ENCODE data around the gene OR2H2. TPM values are rescaled to one million over a fixed set of nuclear protein-coding genes. Genes with fewer than 3 reads are reported as not detected.

The OR2H2 gene
- not detected for total RNA-seq
- total RNA-seq, result 0 reads per million in 2 donors

DNA sequence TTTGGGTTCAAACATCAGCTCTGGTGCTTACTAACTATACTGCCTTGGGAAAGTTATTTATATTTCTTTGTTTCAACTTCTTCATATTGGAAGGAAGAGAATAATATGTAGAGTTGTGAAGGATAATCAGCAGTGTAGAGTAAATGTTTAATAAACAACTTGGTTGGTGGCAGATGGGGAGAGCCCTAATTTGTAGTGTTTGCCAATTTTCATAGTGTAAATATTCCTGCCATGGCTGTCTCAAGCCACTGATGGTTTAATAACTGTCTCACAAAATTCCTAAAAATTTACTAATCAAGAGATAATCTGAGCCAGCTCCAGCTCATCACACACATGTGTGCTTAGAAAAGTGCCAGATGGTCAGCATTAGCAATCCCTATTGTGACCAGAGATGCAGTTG lies at the start of gene OR2H2:
Gene OR2H2 (plus strand): TSS at position 301 of the 400 bp plus-strand sequence. CDS start 2,824 bp downstream, outside the sequence.
- H3K4me1 Mint-ChIP-seq, result peaks cover 7% of the 10 kb centered on the region
- peaks cover 59% of the 10 kb centered on the region for H3K27me3 Mint-ChIP-seq
- no peaks in the 10 kb centered on the region for H3K9me3 ChIP-seq (ENCODE audit: control insufficient read depth, low read length, poor library complexity, severe bottlenecking)
- DNase-seq (no peak), ATAC-seq (no peak)
- H3K4me3 Mint-ChIP-seq, result no peak within 1 kb of the TSS
- H3K36me3 Mint-ChIP-seq (ENCODE audit: low read depth), result peaks cover 3% of the 10 kb centered on the region
- no peak within 1 kb of the TSS for H3K27ac Mint-ChIP-seq

DNA sequence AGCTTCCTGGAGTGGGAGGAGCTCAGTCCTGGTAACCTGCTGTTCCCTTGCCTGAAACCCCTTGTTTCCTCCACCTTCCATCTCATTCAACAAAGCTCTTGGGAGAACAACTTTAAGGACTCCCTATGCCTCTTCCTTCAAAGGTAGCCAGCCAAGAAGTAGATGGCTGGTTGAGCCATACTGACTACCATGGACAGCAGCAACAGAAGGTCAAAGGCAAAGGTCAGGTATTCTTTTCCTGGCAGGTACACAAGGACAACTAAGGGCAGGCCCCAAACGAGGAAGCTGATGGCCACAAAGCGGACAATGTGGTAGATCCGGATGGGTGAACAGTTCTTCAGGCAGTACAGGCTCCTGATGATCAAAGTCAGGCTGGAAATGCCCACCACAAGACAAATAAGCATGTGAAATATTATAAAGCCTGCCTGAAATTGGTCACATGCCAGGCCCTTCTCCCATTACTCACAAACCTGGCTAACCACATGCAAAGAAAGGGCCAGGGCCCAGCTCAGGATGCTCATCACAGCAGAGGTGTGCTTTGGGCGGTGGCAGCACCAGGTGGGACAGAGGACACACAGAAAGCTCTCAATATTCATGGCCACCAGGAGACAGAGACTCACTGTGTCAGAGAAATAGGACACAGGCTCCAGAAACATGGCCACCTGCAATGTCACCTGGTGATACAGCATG lies 47.1 kb upstream of the OR2H2 start:
- Mint-ChIP-seq H3K4me1 (no peaks in the 10 kb centered on the region), H3K27me3 (peaks cover 35% of the 10 kb centered on the region), H3K27ac (no peak overlapping the region), H3K4me3 (no peak overlapping the region), H3K36me3 (ENCODE audit: low read depth) (no peaks in the 10 kb centered on the region)
- DNase-seq, result no peak
- no peaks in the 10 kb centered on the region for H3K9me3 ChIP-seq (ENCODE audit: control insufficient read depth, low read length, poor library complexity, severe bottlenecking)
- ATAC-seq, result no peak

DNA sequence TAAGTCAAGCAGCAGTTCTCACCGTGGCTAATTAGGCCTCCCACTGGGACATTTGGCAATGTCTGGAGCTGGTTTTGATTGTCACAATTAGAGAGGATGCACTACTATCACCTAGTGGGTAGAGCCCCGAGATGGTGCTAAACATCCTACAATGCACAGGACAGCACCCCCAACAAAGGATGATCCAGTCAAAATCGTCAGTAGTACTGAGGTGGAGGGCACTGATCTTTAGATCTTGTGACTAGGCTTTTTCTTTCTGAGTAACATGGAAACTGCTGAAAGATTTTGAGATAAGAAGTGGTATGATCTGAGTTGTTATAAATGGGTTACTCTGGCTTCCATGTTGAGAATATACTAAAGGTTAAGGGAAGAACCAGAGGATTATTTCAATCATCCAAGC lies 37.3 kb upstream of the OR2H2 start:
- H3K9me3 ChIP-seq (ENCODE audit: control insufficient read depth, low read length, poor library complexity, severe bottlenecking), result no peaks in the 10 kb centered on the region
- H3K36me3 Mint-ChIP-seq (ENCODE audit: low read depth), result no peaks in the 10 kb centered on the region
- no peaks in the 10 kb centered on the region for H3K4me1 Mint-ChIP-seq
- DNase-seq (no peak), ATAC-seq (no peak)
- no peak overlapping the region for H3K4me3 Mint-ChIP-seq
- H3K27ac Mint-ChIP-seq, result no peak overlapping the region
- peaks cover 43% of the 10 kb centered on the region for H3K27me3 Mint-ChIP-seq

DNA sequence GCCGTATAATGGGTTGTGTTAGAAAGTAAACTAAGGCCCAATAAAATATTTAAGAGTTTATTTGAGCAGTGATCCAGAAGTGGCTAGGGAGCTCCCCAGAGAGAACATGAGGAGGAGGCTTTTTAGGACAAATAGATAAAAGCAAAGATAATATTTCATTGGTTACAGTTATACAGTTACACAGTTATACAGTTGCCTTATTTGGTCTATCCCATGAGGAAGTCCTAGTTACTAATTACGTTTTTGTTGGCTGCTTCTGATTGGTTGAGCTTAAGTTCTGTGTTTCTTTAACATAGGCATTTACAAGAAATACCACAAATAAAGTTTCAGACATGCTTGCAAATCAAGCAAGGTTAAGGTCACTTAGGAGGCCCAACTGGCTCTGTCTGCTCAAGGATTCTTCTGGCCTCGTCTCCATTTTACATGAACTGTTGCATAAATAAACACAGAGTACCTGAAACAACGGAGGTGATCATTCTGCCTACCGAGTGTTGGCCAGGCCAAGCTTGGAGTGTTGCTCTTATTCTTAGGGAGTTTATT lies 32.3 kb upstream of the OR2H2 start:
- H3K4me3 Mint-ChIP-seq, result peak overlapping the region; percentile 91
- no peaks in the 10 kb centered on the region for H3K36me3 Mint-ChIP-seq (ENCODE audit: low read depth)
- peaks cover 67% of the 10 kb centered on the region for H3K27me3 Mint-ChIP-seq
- H3K27ac Mint-ChIP-seq, result no peak overlapping the region
- H3K4me1 Mint-ChIP-seq, result peaks cover 19% of the 10 kb centered on the region
- DNase-seq (no peak), ATAC-seq (peak; percentile 89)
- no peaks in the 10 kb centered on the region for H3K9me3 ChIP-seq (ENCODE audit: control insufficient read depth, low read length, poor library complexity, severe bottlenecking)

DNA sequence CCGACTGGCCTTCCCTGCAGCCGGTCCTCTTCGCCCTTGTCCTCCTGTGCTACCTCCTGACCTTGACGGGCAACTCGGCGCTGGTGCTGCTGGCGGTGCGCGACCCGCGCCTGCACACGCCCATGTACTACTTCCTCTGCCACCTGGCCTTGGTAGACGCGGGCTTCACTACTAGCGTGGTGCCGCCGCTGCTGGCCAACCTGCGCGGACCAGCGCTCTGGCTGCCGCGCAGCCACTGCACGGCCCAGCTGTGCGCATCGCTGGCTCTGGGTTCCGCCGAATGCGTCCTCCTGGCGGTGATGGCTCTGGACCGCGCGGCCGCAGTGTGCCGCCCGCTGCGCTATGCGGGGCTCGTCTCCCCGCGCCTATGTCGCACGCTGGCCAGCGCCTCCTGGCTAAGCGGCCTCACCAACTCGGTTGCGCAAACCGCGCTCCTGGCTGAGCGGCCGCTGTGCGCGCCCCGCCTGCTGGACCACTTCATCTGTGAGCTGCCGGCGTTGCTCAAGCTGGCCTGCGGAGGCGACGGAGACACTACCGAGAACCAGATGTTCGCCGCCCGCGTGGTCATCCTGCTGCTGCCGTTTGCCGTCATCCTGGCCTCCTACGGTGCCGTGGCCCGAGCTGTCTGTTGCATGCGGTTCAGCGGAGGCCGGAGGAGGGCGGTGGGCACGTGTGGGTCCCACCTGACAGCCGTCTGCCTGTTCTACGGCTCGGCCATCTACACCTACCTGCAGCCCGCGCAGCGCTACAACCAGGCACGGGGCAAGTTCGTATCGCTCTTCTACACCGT lies 31.5 kb upstream of the OR2H2 start:
- no peaks in the 10 kb centered on the region for H3K9me3 ChIP-seq (ENCODE audit: control insufficient read depth, low read length, poor library complexity, severe bottlenecking)
- ATAC-seq (peak; percentile 60), DNase-seq (no peak)
- peaks cover 71% of the 10 kb centered on the region for H3K27me3 Mint-ChIP-seq
- no peaks in the 10 kb centered on the region for H3K36me3 Mint-ChIP-seq (ENCODE audit: low read depth)
- H3K4me3 Mint-ChIP-seq, result peak overlapping the region; percentile 91
- H3K27ac Mint-ChIP-seq, result no peak overlapping the region
- peaks cover 19% of the 10 kb centered on the region for H3K4me1 Mint-ChIP-seq

DNA sequence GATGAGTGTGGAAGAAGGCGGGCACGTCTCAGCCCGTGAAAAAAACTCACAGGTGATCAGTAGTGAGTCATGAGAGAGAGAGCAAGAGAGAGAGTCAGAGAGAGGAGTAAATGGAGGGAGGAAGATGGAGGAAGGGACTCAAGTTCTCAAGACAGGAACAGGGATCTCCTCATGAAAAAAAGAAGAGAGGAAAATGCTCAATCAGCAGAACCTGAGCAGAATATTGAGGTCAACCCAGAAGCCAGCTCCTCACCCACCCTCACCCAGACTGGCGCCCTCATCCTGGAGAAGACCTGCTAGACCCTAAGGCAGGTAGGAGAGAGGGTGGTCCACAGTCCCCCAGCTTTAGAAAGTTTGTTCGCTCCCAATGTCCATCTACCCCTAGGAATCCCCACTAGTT lies 30.2 kb upstream of the OR2H2 start:
- H3K4me1 Mint-ChIP-seq, result peaks cover 21% of the 10 kb centered on the region
- H3K36me3 Mint-ChIP-seq (ENCODE audit: low read depth), result no peaks in the 10 kb centered on the region
- no peak overlapping the region for H3K27ac Mint-ChIP-seq
- ATAC-seq, result no peak
- DNase-seq, result no peak
- H3K9me3 ChIP-seq (ENCODE audit: control insufficient read depth, low read length, poor library complexity, severe bottlenecking), result no peaks in the 10 kb centered on the region
- no peak overlapping the region for H3K4me3 Mint-ChIP-seq
- peaks cover 71% of the 10 kb centered on the region for H3K27me3 Mint-ChIP-seq

DNA sequence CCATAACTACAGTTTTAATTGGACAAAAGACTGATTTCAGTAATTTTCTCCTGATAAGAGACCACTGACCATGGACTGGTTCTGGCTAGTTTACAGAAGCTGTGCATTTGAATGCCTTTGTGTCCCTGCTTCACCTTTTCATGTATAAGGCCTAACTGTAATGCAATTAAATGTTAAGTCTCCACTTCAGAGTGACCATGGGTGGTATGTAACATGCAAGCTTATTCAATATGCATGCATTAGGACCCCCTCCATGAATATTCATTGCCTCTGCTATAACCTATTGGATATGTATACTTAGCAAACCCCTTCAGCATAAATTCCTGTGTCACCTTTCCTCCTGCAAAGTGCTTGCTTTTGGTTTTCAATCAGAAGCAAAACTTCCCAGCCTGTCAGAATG lies 27.6 kb upstream of the OR2H2 start:
- no peak for ATAC-seq
- peaks cover 78% of the 10 kb centered on the region for H3K27me3 Mint-ChIP-seq
- no peaks in the 10 kb centered on the region for H3K36me3 Mint-ChIP-seq (ENCODE audit: low read depth)
- H3K4me1 Mint-ChIP-seq, result peaks cover 21% of the 10 kb centered on the region
- no peak for DNase-seq
- H3K4me3 Mint-ChIP-seq, result no peak overlapping the region
- no peaks in the 10 kb centered on the region for H3K9me3 ChIP-seq (ENCODE audit: control insufficient read depth, low read length, poor library complexity, severe bottlenecking)
- no peak overlapping the region for H3K27ac Mint-ChIP-seq

DNA sequence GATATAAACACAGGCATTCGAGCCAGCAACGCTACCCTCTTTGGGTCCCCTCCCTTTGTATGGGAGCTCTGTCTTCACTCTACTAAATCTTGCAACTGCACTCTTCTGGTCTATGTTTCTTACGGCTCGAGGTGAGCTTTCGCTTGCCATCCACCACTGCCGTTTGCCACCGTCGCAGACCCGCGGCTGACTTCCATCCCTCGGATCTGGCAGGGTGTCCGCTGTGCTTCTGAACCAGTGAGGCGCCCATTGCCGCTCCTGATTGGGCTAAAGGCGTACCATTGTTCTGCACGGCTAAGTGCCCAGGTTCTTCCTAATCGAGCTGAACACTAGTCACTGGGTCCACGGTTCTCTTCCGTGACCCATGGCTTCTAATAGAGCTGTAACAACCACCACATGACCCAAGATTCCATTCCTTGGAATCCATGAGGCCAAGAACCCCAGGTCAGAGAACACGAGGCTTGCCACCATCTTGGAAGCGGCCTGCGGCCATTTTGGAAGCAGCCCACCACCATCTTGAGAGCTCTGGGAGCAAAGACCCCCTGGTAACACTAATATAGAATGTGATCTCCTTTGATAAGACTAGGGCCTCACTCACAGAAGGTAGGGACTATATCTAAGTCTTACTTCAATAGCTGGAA lies 26.4 kb upstream of the OR2H2 start:
- H3K9me3 ChIP-seq (ENCODE audit: control insufficient read depth, low read length, poor library complexity, severe bottlenecking), result no peaks in the 10 kb centered on the region
- Mint-ChIP-seq H3K27me3 (peaks cover 83% of the 10 kb centered on the region), H3K4me1 (peaks cover 18% of the 10 kb centered on the region), H3K27ac (no peak overlapping the region), H3K36me3 (ENCODE audit: low read depth) (no peaks in the 10 kb centered on the region), H3K4me3 (no peak overlapping the region)
- ATAC-seq (no peak), DNase-seq (no peak)

DNA sequence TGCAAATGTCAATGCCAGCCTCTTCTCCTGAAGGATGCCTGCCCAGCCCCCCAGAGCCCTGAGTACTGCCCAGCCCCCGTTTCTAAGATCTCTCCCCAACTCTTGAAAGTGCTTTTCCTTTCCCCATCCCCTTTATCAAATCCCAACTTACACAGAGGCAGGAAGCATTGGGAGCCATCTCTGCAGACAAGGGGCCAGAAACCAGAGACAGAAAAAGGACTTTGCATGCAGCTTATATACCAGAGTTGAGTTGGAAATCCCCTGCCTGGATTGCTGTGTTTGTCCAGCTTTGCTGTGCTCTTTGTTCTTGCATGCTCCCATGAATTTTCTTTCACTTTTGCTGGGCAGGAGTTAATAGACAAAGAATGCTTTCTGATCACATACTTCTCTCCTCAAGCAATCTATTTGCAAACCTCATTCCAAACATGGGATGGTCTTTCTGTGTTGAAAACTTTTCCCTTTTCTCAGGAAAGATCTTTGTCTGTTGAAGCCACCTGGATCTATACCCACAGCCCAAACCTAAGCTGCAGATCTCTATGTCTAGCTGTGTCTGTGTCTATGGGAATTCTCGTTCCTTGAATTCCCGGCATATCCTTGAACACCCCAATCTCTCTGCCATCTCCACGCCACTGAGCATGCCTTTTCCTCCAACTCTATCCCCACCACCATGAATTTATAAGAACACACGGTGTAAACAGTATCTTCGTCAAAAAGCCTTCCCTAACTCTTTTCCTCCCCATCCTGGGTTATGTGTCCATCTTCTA lies 25.2 kb upstream of the OR2H2 start, which contains the start of gene UBD:
Gene UBD (minus strand): TSS at position 209 of the 764 bp plus-strand sequence. CDS start 31 bp downstream, at position 178.
- H3K27me3 Mint-ChIP-seq, result peaks cover 71% of the 10 kb centered on the region
- no peak for ATAC-seq
- H3K9me3 ChIP-seq (ENCODE audit: control insufficient read depth, low read length, poor library complexity, severe bottlenecking), result no peaks in the 10 kb centered on the region

DNA sequence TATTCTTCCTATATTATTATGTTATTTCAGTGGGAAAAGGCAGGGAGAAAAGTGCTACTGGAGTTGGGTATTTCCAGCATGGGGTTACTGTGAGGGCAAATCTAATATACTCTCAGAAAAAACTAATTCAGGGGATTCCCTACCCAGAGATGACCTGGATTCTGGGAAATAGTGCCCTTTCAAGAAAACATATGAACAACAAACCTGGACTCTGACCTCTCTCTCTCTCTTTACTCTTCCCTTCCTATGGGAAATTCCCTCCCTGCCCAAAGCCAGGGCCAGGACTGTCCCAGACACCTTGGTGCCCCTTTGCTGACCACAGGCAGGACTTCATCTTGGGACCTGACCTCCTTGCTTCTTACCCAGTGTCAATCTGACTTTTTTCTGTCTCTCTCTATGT lies 23.8 kb upstream of the OR2H2 start:
- H3K27ac Mint-ChIP-seq, result no peak overlapping the region
- ATAC-seq, result no peak
- peaks cover 7% of the 10 kb centered on the region for H3K4me1 Mint-ChIP-seq
- H3K9me3 ChIP-seq (ENCODE audit: control insufficient read depth, low read length, poor library complexity, severe bottlenecking), result no peaks in the 10 kb centered on the region
- peaks cover 70% of the 10 kb centered on the region for H3K27me3 Mint-ChIP-seq
- no peaks in the 10 kb centered on the region for H3K36me3 Mint-ChIP-seq (ENCODE audit: low read depth)
- no peak overlapping the region for H3K4me3 Mint-ChIP-seq
- DNase-seq, result no peak

More for the DNA sequence above, 25.2 kb upstream of the OR2H2 start, which contains the start of gene UBD:
- peaks cover 9% of the 10 kb centered on the region for H3K4me1 Mint-ChIP-seq
- no peak for DNase-seq
- no peak within 1 kb of the TSS for H3K27ac Mint-ChIP-seq
- H3K4me3 Mint-ChIP-seq, result no peak within 1 kb of the TSS
- no peaks in the 10 kb centered on the region for H3K36me3 Mint-ChIP-seq (ENCODE audit: low read depth)

DNA sequence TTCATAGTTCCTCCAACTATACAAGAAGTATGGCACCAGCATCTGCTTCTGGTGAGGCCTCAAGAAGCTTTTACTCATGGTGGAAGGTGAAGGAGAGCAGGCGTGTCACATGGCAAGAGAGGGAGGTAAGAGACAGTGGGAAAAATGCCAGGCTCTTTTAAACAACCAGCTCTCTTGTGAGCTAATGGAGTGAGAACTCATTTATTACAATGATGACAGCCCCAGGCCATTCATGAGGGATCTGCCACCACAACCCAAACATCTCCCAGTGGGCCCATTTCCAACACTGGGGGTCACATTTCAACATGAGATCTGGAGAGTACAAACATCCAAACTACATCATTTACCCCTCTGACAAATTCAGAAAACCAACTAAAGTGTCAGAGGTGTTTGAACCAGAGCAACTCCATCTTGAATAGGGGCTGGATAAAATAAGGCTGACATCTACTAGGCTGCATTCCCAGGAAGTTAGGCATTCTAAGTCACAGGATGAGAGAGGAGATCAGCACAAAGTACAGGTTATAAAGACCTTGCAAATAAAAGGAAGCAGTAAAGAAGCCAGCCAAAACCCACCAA lies 23.2 kb upstream of the OR2H2 start:
- ATAC-seq, result no peak
- Mint-ChIP-seq H3K4me1 (peaks cover 7% of the 10 kb centered on the region), H3K36me3 (ENCODE audit: low read depth) (no peaks in the 10 kb centered on the region), H3K27me3 (peaks cover 68% of the 10 kb centered on the region), H3K4me3 (no peak overlapping the region), H3K27ac (no peak overlapping the region)
- H3K9me3 ChIP-seq (ENCODE audit: control insufficient read depth, low read length, poor library complexity, severe bottlenecking), result no peaks in the 10 kb centered on the region
- no peak for DNase-seq

DNA sequence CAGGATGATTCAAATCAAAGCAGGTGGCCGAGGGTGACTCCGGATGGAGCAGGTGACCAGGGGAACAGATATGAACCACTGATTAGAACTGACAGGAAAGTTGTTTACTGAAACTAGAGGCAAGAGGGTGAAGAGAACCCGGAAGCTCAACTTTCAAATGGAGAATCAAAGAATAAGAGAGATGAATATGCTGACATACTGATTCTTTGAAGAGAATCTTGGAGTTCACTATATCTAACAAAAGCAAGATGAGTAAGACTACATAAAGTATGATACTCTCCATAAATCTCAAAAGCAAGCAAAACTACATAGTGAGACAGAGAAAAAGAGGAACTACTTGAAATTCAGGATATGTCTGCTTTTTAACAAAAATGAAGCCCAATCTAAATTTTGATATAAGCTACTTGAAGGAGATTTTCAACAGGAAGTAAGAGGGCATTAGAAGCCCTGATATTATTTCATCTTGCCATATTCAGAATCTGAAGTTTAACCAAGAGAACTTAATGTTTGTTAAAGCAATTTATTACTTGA lies 21.4 kb upstream of the OR2H2 start:
- Mint-ChIP-seq H3K4me3 (no peak overlapping the region), H3K27me3 (peaks cover 69% of the 10 kb centered on the region), H3K27ac (no peak overlapping the region), H3K36me3 (ENCODE audit: low read depth) (no peaks in the 10 kb centered on the region), H3K4me1 (peaks cover 7% of the 10 kb centered on the region)
- ATAC-seq (no peak), DNase-seq (no peak)
- no peaks in the 10 kb centered on the region for H3K9me3 ChIP-seq (ENCODE audit: control insufficient read depth, low read length, poor library complexity, severe bottlenecking)

All from T-helper 17 cell (primary cell).